Right renal pelvis (tissue), 4 donors: ENCODE data around the gene SMYD3. TPM values are rescaled to one million over a fixed set of nuclear protein-coding genes. Genes with fewer than 3 reads are reported as not detected.

Experiments
- DNase-seq, 4 donors: peaks; one replicate each; pipeline ENCODE4 v3.0.0-alpha.2; 2013; ENCODE audit warnings: low read depth in 4 of 4, low spot score in 3 of 4, missing footprints in 1 of 4
- polyA plus RNA-seq, 4 donors: library from polyadenylated mRNA; unstranded; fragments of 120-200 nt; gene quantifications; one replicate each; pipeline ENCODE4 v1.2.1, GENCODE V29; 2013; ENCODE audit not compliant: insufficient read length in 4 of 4

Gene SMYD3
- polyA plus RNA-seq, 4 donors, result 25.1 to 36.1 (median 27.5) TPM

- no peak for DNase-seq
These were observed 378.5 kb downstream of the SMYD3 start for GRCh38 chr1:246128494-246129069.

- DNase-seq, result no peak
These were observed 380.5 kb downstream of the SMYD3 start for GRCh38 chr1:246126580-246126979.

GRCh38 chr1:246122071-246122470 lies 385.0 kb downstream of the SMYD3 start:
- DNase-seq, result no peak

- DNase-seq, result no peak
These were observed 385.5 kb downstream of the SMYD3 start for GRCh38 chr1:246121533-246121932.

- peak in 3 of 4 donors; percentile 18 to 28 (median 24) for DNase-seq
These were observed 389.9 kb downstream of the SMYD3 start for GRCh38 chr1:246117066-246117791.

- no peak for DNase-seq
These were observed 392.7 kb downstream of the SMYD3 start for GRCh38 chr1:246114369-246114768.

- DNase-seq, result no peak
These were observed 393.5 kb downstream of the SMYD3 start for GRCh38 chr1:246113555-246114095.

- no peak for DNase-seq
These were observed 395.5 kb downstream of the SMYD3 start for GRCh38 chr1:246111570-246111969.

GRCh38 chr1:246110343-246111219 lies 396.5 kb downstream of the SMYD3 start:
- DNase-seq, result no peak

GRCh38 chr1:246108278-246108925 lies 398.7 kb downstream of the SMYD3 start:
- DNase-seq, result no peak

- no peak for DNase-seq
These were observed 399.4 kb downstream of the SMYD3 start for GRCh38 chr1:246107516-246108277.

- no peak for DNase-seq
These were observed 400.7 kb downstream of the SMYD3 start for GRCh38 chr1:246106342-246106763.

- DNase-seq, result no peak
These were observed 402.2 kb downstream of the SMYD3 start for GRCh38 chr1:246104927-246105326.

GRCh38 chr1:246099570-246099969 lies 407.5 kb downstream of the SMYD3 start:
- no peak for DNase-seq

GRCh38 chr1:246096356-246096755 lies 410.7 kb downstream of the SMYD3 start:
- DNase-seq, result no peak

GRCh38 chr1:246095443-246095842 lies 411.6 kb downstream of the SMYD3 start:
- DNase-seq, result peak in 2 of 4 donors; percentile 16 to 31

- no peak for DNase-seq
These were observed 413.8 kb downstream of the SMYD3 start for GRCh38 chr1:246093230-246093629.

GRCh38 chr1:246092136-246092535 lies 414.9 kb downstream of the SMYD3 start:
- no peak for DNase-seq

- no peak for DNase-seq
These were observed 415.6 kb downstream of the SMYD3 start for GRCh38 chr1:246091477-246091876.

- no peak for DNase-seq
These were observed 420.9 kb downstream of the SMYD3 start for GRCh38 chr1:246086191-246086590.
